ENCODE results near the gene CHCHD10. TPM values are rescaled to one million over a fixed set of nuclear protein-coding genes. Genes with fewer than 3 reads are reported as not detected.

The CHCHD10 gene
- total and polyA plus RNA-seq, 10 of the 15 experiments (the other 5 are each of a cell fraction or from before 2014, with no cell fraction given), result 13.2 to 241 (median 128) TPM

DNA sequence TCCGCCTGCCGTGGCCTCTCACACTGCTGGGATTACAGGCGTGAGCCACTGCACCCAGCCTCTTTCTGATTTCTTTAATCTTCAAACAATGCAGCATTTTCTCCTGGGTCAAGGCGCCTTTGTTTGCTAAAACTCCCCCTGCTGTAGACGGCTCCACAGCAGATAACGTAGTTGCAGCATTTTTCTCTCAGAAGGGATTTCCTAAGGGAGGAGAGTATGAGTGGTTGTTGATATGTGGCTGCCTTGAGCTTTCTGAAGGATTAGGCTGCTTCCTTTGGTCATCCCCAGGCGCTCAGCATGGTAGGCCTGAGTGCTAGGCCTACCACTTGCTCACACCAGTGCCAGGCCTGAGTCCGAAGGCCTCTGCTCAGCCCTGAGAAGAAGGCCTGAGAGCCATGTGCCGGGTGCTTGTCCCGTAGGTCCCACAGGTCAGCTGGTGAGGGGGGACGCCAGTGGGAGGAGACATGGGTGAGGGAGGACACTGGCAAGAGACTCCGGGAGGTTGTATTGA lies 37.1 kb upstream of the CHCHD10 start:
- BruUV-seq (replicated peaks), result no TSS peak
- 52% methylated on average over 12 of the region's 12 CpGs for WGBS (ENCODE audit: insufficient coverage, insufficient replicate concordance, low lambda C conversion rate, missing lambda C conversion rate)
- Histone ChIP-seq H3K4me1 (ENCODE audit: control insufficient read depth, insufficient read depth, low read length) (peaks cover 72% of the 10 kb centered on the region), H3K9ac (ENCODE audit: control insufficient read depth, insufficient read depth, low read length) (peak overlapping the region; percentile 80), H3K79me2 (ENCODE audit: control insufficient read depth, insufficient read depth, low read length) (peaks cover 37% of the 10 kb centered on the region), H4K20me1 (ENCODE audit: control insufficient read depth, insufficient read depth) (no peaks in the 10 kb centered on the region), H3K4me2 (ENCODE audit: control insufficient read depth, insufficient read depth) (peak overlapping the region; percentile 100), H3K4me3 (peak overlapping the region; percentile 54; the same call in 1 of the 2 replicates), H2AFZ (ENCODE audit: control insufficient read depth, low read depth, low read length) (no peak overlapping the region; the same call in 1 of the 2 replicates), H3K27me3 (replicated peaks in 1 of 2; ENCODE audit: control insufficient read depth in 2 of 2, insufficient read depth in 2 of 2, low read length in 1 of 2) (no peaks in the 10 kb centered on the region), H3K27ac (ENCODE audit: control insufficient read depth, insufficient read depth) (peak overlapping the region; percentile 97), H3K36me3 (ENCODE audit: control insufficient read depth in 2 of 2, insufficient read depth in 2 of 2, low read length in 1 of 2) (peaks cover 16 to 24% of the 10 kb centered on the region in 2 experiments), H3K9me3 (replicated peaks; ENCODE audit: control insufficient read depth, insufficient read depth, low read length) (no peaks in the 10 kb centered on the region)
- CTCF ChIA-PET, result interaction anchor here (1.0 to 2.4 kb wide), 7 partner anchors 15 to 53 kb away, joined by 4 to 8 read pairs (median 5); partner anchors contain the start of genes CHCHD10, MMP11 and SLC2A11
- SMC1A ChIA-PET (ENCODE audit: uncharacterized antibody, unreplicated experiment), result interaction anchor here (0.9 to 2.1 kb wide), 3 partner anchors 16 to 41 kb away, joined by 3 to 13 read pairs (median 10); no protein-coding TSS in a partner anchor
- intact Hi-C loops (cut with micrococcal nuclease; ENCODE audit: unreplicated experiment) (loop anchor here (2.0 kb wide), 1 partner anchor 18 kb away; the partner anchor contains the start of gene SMARCB1), in situ Hi-C loops (cut with MboI) (no loop called here)
- POLR2A ChIA-PET, result interaction anchor here (1.4 to 2.4 kb wide), 2 partner anchors 16 to 353 kb away, joined by 3 to 14 read pairs; no protein-coding TSS in a partner anchor
- no peak for FAIRE-seq
- TF ChIP-seq NR2F1 (conservative IDR thresholded peaks at IDR 0.05) (no peak), PML (IDR thresholded peaks at IDR 0.05; ENCODE audit: low read length) (no peak), EP300 (IDR thresholded peaks at IDR 0.05; ENCODE audit: borderline replicate concordance in 1 of 2, control insufficient read depth in 1 of 2, low read depth in 2 of 2, low read length in 2 of 2) (no peak), POLR2A (IDR thresholded peaks at IDR 0.05; ENCODE audit: low read depth, low read length) (peak; percentile 43; the same call in 1 of the 2 replicates), BHLHE40 (IDR thresholded peaks at IDR 0.05; ENCODE audit: borderline replicate concordance in 1 of 2, low read depth in 2 of 2, low read length in 1 of 2) (0 out of 4 replicates have a peak, but pooled peaks of 1 of the 2 experiments have one; percentile 8)
- TF ChIP-seq, protein P1, sequence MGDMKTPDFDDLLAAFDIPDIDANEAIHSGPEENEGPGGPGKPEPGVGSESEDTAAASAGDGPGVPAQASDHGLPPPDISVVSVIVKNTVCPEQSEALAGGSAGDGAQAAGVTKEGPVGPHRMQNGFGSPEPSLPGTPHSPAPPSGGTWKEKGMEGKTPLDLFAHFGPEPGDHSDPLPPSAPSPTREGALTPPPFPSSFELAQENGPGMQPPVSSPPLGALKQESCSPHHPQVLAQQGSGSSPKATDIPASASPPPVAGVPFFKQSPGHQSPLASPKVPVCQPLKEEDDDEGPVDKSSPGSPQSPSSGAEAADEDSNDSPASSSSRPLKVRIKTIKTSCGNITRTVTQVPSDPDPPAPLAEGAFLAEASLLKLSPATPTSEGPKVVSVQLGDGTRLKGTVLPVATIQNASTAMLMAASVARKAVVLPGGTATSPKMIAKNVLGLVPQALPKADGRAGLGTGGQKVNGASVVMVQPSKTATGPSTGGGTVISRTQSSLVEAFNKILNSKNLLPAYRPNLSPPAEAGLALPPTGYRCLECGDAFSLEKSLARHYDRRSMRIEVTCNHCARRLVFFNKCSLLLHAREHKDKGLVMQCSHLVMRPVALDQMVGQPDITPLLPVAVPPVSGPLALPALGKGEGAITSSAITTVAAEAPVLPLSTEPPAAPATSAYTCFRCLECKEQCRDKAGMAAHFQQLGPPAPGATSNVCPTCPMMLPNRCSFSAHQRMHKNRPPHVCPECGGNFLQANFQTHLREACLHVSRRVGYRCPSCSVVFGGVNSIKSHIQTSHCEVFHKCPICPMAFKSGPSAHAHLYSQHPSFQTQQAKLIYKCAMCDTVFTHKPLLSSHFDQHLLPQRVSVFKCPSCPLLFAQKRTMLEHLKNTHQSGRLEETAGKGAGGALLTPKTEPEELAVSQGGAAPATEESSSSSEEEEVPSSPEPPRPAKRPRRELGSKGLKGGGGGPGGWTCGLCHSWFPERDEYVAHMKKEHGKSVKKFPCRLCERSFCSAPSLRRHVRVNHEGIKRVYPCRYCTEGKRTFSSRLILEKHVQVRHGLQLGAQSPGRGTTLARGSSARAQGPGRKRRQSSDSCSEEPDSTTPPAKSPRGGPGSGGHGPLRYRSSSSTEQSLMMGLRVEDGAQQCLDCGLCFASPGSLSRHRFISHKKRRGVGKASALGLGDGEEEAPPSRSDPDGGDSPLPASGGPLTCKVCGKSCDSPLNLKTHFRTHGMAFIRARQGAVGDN (IDR thresholded peaks at IDR 0.05), result peak; percentile 86
- TF ChIP-seq, protein P2, sequence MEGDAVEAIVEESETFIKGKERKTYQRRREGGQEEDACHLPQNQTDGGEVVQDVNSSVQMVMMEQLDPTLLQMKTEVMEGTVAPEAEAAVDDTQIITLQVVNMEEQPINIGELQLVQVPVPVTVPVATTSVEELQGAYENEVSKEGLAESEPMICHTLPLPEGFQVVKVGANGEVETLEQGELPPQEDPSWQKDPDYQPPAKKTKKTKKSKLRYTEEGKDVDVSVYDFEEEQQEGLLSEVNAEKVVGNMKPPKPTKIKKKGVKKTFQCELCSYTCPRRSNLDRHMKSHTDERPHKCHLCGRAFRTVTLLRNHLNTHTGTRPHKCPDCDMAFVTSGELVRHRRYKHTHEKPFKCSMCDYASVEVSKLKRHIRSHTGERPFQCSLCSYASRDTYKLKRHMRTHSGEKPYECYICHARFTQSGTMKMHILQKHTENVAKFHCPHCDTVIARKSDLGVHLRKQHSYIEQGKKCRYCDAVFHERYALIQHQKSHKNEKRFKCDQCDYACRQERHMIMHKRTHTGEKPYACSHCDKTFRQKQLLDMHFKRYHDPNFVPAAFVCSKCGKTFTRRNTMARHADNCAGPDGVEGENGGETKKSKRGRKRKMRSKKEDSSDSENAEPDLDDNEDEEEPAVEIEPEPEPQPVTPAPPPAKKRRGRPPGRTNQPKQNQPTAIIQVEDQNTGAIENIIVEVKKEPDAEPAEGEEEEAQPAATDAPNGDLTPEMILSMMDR (IDR thresholded peaks at IDR 0.05 in 2 of 3, conservative IDR thresholded peaks at IDR 0.05 in 1 of 3; ENCODE audit: control insufficient read depth in 2 of 3, extremely low read depth in 1 of 3, insufficient read depth in 1 of 3, low read depth in 3 of 3, low read length in 3 of 3), result peak in 1 of 3 experiments; percentile 6; a peak in 1 of 6 replicates
- peak; percentile 6 for ATAC-seq
- no peak for DNase-seq (ENCODE audit: low read depth, low spot score)
- RAD21 ChIA-PET (ENCODE audit: unreplicated experiment), result interaction anchor here (0.6 to 2.0 kb wide), 3 partner anchors 32 to 41 kb away, joined by 3 to 11 read pairs (median 3); partner anchors contain the start of gene MMP11

All from GM12878 (cell line).